HG03575 (cell line): ENCODE results near the gene ADAMTS2.
"Not testable (repeated sequence)": the region's sequence is repeated elsewhere in the genome, so short reads cannot be mapped to it uniquely, and the experiment has no call there.

ENCODE experiments used
- ATAC-seq: cut with Tn5 transposase; IDR thresholded peaks from one replicate; pipeline ENCODE4 v1.9.1; 2021; ENCODE audit not compliant: unreplicated experiment, insufficient number of reproducible peaks, low FRiP score; ENCODE audit errors: extremely low read depth

ADAMTS2 gene

GRCh38 chr5:179290681-179291540 is 54.4 kb downstream of the ADAMTS2 start:
- ATAC-seq = no peak

GRCh38 chr5:179289756-179290385 is 55.4 kb downstream of the ADAMTS2 start:
- ATAC-seq = no peak

- no peak for ATAC-seq
These were observed 56.5 kb downstream of the ADAMTS2 start for GRCh38 chr5:179288809-179289185.

GRCh38 chr5:179288101-179288808 is 57.0 kb downstream of the ADAMTS2 start:
- no peak for ATAC-seq

GRCh38 chr5:179287631-179288030 is 57.6 kb downstream of the ADAMTS2 start:
- ATAC-seq = no peak

- ATAC-seq = no peak
These were observed 58.2 kb downstream of the ADAMTS2 start for GRCh38 chr5:179287071-179287470.

GRCh38 chr5:179285776-179286162 is 59.5 kb downstream of the ADAMTS2 start:
- ATAC-seq = not testable (repeated sequence)

- ATAC-seq = no peak
These were observed 60.3 kb downstream of the ADAMTS2 start for GRCh38 chr5:179284751-179285631.

- not testable (repeated sequence) for ATAC-seq
These were observed 61.4 kb downstream of the ADAMTS2 start for GRCh38 chr5:179283908-179284307.

GRCh38 chr5:179281694-179282093 is 63.6 kb downstream of the ADAMTS2 start:
- no peak for ATAC-seq

GRCh38 chr5:179280095-179280490 is 65.2 kb downstream of the ADAMTS2 start:
- ATAC-seq = no peak

GRCh38 chr5:179279347-179280094 is 65.7 kb downstream of the ADAMTS2 start:
- no peak for ATAC-seq

- no peak for ATAC-seq
These were observed 66.7 kb downstream of the ADAMTS2 start for GRCh38 chr5:179278546-179278945.

GRCh38 chr5:179278119-179278518 is 67.1 kb downstream of the ADAMTS2 start:
- no peak for ATAC-seq

- ATAC-seq = no peak
These were observed 68.3 kb downstream of the ADAMTS2 start for GRCh38 chr5:179276838-179277395.

- no peak for ATAC-seq
These were observed 69.1 kb downstream of the ADAMTS2 start for GRCh38 chr5:179275941-179276837.

GRCh38 chr5:179275381-179275878 is 69.8 kb downstream of the ADAMTS2 start:
- no peak for ATAC-seq
